Measurements from ENCODE around the gene HDAC7.
A peak's percentile ranks its signal among the peaks of the same experiment; 100 is the strongest.

HDAC7 gene

GRCh38 chr12:47757840-47758583, 61.7 kb downstream of the HDAC7 start:
- DNase-seq = no peak

- no peak for DNase-seq
Observed at GRCh38 chr12:47757364-47757839, 62.3 kb downstream of the HDAC7 start.

DNA sequence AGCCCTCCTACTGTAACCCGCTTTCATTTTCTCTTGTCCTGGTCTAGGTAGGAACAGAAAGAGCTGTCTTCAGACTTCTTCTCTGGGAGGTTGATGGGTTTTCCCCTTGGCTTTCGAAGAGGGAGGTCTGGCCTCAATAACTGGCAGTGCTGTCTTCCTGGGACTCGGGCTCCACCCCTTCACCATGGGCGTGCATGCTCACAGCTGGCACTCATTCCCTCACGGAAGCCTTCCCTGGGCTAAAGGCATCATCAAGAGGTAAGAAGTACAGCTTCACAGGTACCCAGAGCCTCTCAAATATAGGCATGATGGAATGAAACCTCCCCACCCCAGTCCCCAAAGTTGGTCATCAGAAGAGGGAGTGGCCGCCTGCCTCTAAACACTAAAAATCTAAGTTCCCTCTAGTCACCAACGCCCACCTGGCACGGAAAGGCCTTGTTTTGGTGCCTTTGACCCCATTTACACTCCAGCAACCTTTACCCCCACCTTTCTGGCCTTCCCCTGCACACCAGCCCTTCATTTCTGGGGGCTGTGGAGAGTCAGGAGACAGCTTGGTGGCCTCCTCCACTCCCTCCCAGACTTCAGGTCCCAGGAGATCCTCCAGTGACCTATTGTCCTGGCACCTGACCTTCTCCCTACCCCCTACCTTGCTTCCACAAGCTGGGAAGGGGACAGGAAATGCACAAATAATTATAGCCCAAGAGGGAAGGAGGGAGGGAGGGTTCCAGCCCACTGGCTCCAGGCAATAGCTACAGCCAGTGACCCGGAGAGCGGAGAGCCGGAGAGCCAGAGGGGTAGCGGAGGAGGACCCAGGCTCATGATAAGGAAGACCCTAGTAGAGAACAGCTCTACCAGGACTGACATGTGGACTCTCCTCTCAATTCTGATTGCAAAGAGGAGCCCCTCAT, 63.8 kb downstream of the HDAC7 start:
- peak in 1 of 2 donors; percentile 33 for DNase-seq

GRCh38 chr12:47754881-47755280, 64.8 kb downstream of the HDAC7 start:
- no peak for DNase-seq

DNA sequence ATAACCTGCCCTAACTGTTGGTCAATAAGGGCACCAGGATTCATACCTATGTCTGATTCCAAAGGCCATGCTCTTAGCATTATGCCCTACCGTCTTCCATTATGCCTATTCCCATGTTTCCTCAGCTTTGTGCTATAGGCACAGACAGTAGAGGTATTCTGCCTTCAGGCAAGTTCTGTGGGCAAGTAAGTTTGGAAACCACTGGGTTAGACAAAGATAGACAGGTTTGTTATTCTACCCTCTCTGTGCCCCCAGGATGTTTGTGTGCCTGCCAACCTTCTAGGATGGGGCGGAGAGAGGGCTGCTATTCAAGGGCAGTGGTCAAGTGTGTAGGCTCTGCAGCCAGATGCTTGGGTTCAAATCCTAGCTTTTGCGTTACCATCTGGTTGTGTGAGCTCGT, 65.6 kb downstream of the HDAC7 start:
- no peak for DNase-seq

GRCh38 chr12:47753021-47754001, 66.4 kb downstream of the HDAC7 start:
- DNase-seq = no peak

GRCh38 chr12:47752552-47752951, 67.2 kb downstream of the HDAC7 start:
- no peak for DNase-seq

GRCh38 chr12:47752121-47752520, 67.6 kb downstream of the HDAC7 start:
- DNase-seq = no peak

DNA sequence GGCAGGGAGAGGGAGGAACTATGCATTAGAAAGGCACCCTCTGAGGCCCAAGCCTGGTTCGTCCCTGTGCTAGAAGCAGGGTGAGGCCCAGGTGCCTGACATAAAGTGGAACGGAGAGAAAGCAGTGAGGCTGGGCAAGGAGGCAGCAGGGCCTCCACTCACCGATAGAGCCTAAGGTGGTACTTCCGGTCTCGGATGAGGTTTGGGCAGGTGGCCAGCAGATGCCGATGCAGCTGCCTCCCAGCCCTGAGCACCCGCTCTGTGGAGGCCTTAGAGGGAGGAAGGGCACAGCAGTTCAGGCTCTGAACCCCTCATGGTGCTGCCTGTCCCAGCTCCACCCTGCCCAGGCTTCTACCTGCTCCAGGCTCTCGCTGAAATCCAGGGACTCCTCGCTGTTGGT, 68.1 kb downstream of the HDAC7 start:
- no peak for DNase-seq

GRCh38 chr12:47750916-47751470, 68.7 kb downstream of the HDAC7 start:
- DNase-seq = no peak

DNA sequence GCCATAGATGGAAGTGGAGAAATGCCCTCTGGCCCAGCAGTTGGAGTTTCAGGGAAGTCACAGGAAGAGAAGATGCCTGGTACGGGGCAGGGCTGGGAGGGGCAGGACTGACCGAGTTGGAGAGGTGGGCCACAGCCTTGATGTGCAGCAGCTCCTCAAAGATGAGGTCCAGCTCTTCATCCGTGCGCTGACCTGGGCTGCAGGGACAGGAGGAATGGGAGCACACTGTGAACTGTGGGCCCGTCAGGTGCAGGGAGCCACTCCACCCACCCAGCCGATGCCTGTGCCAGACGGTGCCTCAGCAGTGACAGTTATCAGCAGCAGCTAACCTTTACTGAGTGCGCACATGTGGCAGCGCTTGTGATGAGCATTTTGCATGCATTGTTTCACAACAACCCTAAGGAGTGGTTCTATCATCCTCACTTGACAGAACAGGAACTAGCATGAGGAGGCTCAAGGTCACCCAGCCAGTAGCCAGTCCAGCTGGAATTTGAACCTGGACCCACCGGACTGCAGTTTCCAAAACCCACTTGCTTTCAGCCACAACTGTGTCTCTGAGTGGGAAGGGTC, 69.4 kb downstream of the HDAC7 start:
- DNase-seq = no peak

DNA sequence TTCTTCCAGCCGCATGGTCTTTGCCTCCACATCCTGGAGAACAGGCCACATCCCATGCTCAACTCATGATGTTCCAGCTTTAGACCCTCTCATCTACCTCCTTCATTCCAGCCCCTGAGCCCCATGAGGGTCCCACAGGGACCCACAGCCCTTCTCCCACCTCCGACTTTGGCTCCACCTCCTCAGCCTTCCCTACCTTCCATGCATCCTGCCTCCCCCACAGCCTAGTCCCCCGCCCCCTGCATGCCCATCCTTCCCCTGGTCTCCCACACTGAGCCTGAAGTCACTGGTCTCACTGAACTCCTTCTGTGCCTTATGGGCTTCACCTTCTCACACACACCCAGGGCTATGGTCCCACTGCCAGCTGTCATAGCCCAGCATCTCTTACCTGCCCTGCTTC, 70.8 kb downstream of the HDAC7 start:
- no peak for DNase-seq

DNA sequence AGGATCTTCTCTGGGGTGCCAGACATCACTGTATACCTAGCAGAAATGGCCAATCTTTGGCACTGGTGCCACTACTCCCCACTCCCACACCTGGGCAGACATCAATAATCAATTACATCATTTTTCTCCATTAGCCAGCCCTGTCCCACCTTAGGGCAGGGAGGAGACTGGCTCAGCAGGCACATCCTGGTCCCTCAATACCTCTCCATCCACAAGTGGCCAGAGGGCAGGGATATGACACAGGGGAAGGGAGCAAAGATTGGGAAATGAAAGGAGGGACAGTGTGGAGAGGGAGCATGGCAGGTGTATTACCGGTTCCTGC, 71.2 kb downstream of the HDAC7 start:
- no peak for DNase-seq

DNA sequence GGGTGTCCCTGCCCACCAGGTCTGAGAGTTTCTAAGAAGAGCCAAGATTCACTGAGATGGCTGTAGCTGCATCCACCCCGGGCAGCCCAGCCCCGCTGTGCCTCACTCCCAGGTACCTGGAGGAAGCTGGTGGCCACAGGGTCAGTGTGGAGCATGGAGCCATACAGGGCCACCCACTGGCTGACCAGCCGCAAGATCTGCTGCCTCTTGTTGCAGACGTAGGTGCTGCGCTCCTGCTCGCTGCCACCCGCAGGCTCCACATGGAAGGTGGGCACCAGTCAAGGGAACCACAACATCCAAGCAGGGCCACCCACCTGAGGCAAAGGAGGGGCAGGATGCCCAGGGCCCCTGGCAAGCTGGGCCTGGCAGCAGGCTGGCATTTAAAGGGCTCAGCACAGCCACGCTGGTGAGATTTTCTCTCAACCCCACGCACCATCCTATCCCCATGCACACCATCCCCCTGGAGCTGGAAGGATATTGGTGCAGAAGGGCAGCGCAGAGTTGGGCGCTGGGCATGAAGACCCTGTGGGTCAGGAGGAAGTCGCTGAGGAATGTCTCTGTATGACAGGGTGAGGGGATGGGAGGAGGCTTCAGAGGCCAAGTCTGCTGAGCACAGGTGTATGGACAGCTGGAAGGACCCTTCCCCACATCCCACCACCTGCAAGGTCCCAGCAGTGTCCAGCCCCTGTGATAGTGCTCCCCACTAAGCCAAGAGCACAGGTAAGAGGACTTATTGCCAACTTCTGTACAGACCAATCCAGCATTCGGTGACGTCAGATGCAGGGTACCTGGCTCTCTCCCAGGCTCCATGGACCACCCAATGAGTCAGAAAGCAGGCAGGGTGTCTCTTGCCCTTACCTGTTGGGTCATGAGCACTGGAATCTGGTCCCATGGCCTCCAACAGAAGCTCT, 71.9 kb downstream of the HDAC7 start:
- DNase-seq = no peak

GRCh38 chr12:47747126-47747525, 72.6 kb downstream of the HDAC7 start:
- no peak for DNase-seq

DNA sequence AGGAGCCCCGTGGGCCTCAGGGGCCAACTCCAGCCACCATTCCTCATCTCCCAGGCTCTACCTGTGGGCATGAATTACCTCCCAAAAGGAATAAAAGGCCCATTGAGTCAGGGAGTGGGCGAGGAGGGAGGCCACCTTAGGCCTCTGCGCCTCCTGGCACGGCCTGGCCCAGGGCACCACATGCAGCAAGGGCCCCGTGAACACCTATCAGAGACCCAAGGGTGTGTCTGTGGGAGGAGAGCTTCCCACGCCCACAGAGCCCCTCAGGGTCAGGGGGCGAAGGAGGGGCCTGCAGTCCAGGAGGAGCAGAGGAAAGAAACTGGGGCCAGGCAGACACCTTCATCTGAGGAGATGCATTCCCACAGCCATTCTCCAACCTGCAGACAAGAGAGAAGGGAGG, 73.2 kb downstream of the HDAC7 start:
- DNase-seq = no peak

GRCh38 chr12:47746073-47746472, 73.6 kb downstream of the HDAC7 start:
- no peak for DNase-seq

DNA sequence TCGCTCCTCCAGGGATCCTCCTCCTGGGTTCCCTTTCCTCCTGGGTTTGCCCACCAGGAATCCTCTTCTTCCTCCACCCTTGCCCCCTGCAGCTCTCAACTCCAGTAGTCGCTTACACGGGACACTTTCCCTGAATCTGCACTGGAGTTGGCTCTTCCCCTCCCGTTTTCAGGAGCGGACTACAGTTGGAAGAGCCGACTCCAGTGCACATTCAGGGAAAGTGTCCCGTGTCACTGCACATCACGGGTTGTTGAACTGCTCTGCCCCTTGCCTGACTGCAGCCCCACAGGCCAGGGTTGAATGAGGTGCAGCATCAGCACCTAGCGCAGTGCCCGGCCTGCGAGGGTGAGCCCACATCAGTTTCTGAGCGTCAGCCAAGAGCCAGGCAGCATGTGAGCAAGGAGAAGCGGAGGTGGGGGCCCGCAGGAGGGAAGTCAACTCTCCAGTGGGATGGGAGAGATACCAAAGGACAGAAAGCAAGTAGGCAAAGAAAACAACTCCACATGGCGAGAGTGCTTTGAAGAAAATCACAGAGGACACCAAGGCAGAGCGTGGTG, 74.1 kb downstream of the HDAC7 start:
- DNase-seq = no peak

GRCh38 chr12:47744778-47745436, 74.8 kb downstream of the HDAC7 start:
- DNase-seq = no peak

DNA sequence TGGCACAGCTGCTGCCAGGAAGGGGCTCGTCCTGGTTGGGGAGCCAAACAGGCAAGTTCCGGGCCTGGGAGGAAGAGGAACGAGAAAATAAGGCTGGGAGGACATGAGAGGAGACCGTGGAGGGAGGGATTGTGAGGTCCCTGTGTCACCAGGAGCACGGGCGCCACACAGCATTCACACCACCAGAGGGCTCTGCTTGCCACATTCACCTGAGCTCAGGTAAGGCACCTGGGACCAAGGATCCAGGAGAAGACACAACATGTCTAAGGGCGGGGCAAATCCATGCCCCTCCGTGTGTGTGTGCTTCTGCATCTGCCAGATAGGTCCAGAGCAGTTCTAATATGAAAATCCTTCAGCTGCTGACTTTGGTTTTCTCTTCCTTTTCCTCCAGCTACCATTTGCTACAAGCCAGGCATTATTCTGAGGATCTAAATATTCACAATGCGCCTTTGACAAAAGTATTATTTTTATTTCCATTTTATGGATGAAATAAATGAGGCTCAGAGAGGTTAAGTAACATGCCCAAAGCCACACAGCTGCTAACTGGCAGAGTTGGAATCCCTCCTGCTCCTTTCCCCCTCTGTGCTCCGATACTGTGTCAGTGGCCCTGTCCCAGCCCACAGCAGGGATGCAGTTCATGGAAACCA, 75.6 kb downstream of the HDAC7 start:
- peak; percentile 70 to 73 for DNase-seq

All from CD4-positive, alpha-beta T cell treated with Interleukin-4 for 1 hour (primary cell).